Epithelial cell of esophagus (primary cell): ENCODE data around the gene CMBL.

Experiments
- DNase-seq: peaks from one replicate; pipeline ENCODE4 v3.0.0; 2010; ENCODE audit warnings: low read depth
- H3K4me3 ChIP-seq: 2 replicates; pipeline ENCODE4 v1.5.1; 2011; ENCODE audit warnings: mild to moderate bottlenecking, low read length, control low read depth
- CTCF ChIP-seq: IDR thresholded peaks from 2 replicates; pipeline ENCODE4 v1.5.1; 2011; ENCODE audit warnings: low read depth, mild to moderate bottlenecking, low read length, control low read depth, inconsistent platforms; ENCODE audit not compliant: insufficient read depth; ENCODE audit errors: missing control alignments

Gene CMBL

GRCh38 chr5:10332301-10332700 lies 24.6 kb upstream of the CMBL start:
- no peak for DNase-seq

GRCh38 chr5:10331341-10331796 lies 23.7 kb upstream of the CMBL start:
- no peak overlapping the region for H3K4me3 ChIP-seq
- DNase-seq: no peak
- no peak for TF ChIP-seq CTCF

More at GRCh38 chr5:10332301-10332700, 24.6 kb upstream of the CMBL start:
- TF ChIP-seq CTCF: no peak
- H3K4me3 ChIP-seq: no peak overlapping the region

GRCh38 chr5:10330511-10331230 lies 23.0 kb upstream of the CMBL start:
- TF ChIP-seq CTCF: no peak
- H3K4me3 ChIP-seq: no peak overlapping the region
- DNase-seq: no peak

- H3K4me3 ChIP-seq: no peak overlapping the region
- no peak for DNase-seq
- no peak for TF ChIP-seq CTCF
Observed at GRCh38 chr5:10329820-10330481, 22.2 kb upstream of the CMBL start.

- DNase-seq: no peak
- no peak overlapping the region for H3K4me3 ChIP-seq
- no peak for TF ChIP-seq CTCF
Observed at GRCh38 chr5:10329446-10329819, 21.7 kb upstream of the CMBL start.

GRCh38 chr5:10328323-10328722 lies 20.6 kb upstream of the CMBL start:
- no peak for TF ChIP-seq CTCF

More at GRCh38 chr5:10328323-10328722, 20.6 kb upstream of the CMBL start:
- H3K4me3 ChIP-seq: no peak overlapping the region
- DNase-seq: peak; percentile 37
